Measurements from ENCODE around the gene HPRT1.
"Not testable (repeated sequence)": the region's sequence is repeated elsewhere in the genome, so short reads cannot be mapped to it uniquely, and the experiment has no call there.

HPRT1 gene

DNA sequence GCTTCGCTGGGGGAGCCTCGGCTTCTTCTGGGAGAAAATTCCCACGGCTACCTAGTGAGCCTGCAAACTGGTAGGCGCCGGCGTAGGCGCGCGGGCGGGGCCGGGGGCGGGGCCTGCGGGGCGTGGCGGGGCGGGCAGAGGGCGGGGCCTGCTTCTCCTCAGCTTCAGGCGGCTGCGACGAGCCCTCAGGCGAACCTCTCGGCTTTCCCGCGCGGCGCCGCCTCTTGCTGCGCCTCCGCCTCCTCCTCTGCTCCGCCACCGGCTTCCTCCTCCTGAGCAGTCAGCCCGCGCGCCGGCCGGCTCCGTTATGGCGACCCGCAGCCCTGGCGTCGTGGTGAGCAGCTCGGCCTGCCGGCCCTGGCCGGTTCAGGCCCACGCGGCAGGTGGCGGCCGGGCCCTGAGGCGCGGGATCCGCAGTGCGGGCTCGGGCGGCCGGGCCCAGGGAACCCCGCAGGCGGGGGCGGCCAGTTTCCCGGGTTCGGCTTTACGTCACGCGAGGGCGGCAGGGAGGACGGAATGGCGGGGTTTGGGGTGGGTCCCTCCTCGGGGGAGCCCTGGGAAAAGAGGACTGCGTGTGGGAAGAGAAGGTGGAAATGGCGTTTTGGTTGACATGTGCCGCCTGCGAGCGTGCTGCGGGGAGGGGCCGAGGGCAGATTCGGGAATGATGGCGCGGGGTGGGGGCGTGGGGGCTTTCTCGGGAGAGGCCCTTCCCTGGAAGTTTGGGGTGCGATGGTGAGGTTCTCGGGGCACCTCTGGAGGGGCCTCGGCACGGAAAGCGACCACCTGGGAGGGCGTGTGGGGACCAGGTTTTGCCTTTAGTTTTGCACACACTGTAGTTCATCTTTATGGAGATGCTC lies at the start of gene HPRT1:
Gene HPRT1 (plus strand): TSS at position 161 of the 857 bp plus-strand sequence. CDS start 147 bp downstream, at position 308.
- DNase-seq (ENCODE audit: low read depth): no peak

DNA sequence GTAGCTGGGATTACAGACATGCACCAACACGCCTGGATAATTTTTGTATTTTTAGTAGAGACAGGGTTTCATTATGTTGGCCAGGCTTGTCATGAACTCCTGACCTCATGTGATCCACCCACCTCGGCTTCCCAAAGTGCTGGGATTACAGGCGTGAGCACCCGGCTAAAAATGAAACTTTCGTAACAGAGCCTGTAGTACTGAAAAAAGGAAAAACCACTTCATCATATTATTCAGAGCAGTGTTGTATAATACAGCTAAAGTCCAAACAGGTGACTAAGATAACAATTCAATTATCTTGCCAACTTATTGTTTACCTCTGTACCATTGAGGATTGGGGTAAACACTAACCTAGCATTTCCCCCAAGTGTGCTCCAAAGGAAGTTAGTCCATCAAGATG lies 43.9 kb upstream of the HPRT1 start:
- no peak for DNase-seq (ENCODE audit: low read depth)

GRCh38 chrX:134418317-134419113 lies 41.5 kb upstream of the HPRT1 start:
- DNase-seq (ENCODE audit: low read depth): no peak

DNA sequence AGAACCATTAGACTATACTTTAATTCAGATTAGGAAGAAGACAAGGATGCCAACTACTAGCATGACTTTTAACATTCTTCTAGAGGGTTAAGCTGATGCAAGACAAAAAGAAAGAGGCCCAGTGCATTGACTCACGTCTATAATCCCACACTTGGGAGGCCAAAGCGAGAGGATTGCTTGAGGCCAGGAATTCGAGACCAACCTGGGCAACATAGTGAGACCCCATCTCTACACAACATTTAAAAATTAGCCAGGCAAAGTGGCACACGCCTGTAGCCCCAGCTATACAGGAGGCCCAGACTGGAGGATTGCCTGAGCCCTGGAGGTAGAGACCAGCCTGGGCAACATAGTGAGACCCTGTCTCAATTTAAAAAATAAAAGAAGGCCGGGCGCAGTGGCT lies 40.2 kb upstream of the HPRT1 start:
- no peak for DNase-seq (ENCODE audit: low read depth)

DNA sequence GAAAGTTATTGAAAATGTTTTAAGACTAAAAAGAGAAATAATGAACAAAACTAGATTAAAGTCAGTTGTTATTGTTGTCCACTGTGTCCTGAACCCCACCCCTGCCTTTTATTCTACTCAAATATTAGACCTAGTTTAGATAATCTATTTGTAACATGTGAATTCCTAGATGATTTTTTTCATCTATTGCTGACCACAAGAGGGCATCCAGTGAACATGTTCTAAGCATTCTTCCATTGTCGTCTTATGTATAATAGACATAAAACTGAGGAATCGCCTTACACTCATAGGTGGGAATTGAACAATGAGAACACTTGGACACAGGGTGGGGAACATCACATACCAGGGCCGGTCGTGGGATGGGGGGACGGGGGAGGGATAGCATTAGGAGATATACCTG lies 36.4 kb upstream of the HPRT1 start:
- no peak for DNase-seq (ENCODE audit: low read depth)

GRCh38 chrX:134426281-134426680 lies 33.7 kb upstream of the HPRT1 start:
- no peak for DNase-seq (ENCODE audit: low read depth)

GRCh38 chrX:134431894-134432293 lies 28.1 kb upstream of the HPRT1 start:
- DNase-seq (ENCODE audit: low read depth): peak; percentile 9

DNA sequence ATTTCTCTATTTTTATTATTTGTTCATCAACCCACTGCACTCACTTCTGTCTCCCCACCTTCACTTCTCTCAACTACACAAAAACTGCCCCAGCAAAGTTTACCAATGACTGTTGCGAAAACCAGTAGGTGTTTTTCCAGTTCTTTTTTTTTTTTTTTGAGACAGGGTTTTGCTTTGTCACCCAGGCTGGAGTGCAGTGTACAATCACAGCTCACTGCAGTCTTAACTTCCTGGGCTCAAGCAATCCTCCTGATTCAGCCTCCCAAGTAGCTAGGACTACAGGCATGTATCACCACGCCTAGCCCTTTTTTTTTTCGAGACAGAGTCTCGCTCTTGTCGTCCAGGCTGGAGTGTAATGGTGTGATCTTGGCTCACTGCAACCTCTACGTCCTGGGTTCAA lies 24.1 kb upstream of the HPRT1 start:
- no peak for DNase-seq (ENCODE audit: low read depth)

DNA sequence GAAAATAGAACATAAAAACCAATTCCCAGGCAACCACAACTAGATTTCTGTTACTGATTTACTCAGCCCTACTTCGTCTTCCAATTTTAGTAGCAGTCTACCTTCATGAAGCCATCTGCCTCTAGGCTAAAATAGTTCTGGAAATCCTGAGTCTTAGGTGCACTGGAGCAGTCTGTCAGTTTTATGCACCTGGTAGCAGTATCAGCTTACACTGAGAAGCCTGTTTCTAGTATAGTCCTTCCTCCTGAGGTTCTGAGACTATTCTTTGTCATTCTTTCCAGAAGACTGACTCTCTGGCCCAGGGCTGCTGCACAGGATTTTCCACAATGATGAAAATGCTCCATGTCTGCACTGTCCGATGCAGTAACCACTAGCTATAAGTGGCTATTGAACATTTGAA lies 16.9 kb upstream of the HPRT1 start:
- DNase-seq (ENCODE audit: low read depth): no peak

GRCh38 chrX:134443461-134443860 lies 16.5 kb upstream of the HPRT1 start:
- no peak for DNase-seq (ENCODE audit: low read depth)

- no peak for DNase-seq (ENCODE audit: low read depth)
Measured at GRCh38 chrX:134444681-134445080, 15.3 kb upstream of the HPRT1 start.

DNA sequence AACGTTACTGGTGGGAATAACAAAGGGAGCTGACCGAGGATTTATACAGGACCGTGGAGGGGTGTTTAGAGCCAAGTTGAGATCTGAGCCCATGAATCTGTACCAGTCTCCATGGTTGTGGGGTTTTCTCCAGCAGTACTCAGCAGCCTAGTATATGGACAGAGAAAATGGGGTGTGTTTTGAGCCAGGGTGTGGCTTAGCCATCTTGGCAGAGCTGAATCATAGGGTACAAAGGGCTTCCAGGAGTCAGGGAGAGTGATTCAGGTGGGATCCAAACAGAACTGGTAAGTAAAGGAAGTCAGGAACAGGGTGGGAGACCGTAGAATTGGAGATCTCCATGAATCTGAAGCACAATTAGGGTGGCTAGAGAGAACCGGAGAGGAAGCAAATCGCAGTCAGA lies 7.4 kb upstream of the HPRT1 start:
- no peak for DNase-seq (ENCODE audit: low read depth)

DNA sequence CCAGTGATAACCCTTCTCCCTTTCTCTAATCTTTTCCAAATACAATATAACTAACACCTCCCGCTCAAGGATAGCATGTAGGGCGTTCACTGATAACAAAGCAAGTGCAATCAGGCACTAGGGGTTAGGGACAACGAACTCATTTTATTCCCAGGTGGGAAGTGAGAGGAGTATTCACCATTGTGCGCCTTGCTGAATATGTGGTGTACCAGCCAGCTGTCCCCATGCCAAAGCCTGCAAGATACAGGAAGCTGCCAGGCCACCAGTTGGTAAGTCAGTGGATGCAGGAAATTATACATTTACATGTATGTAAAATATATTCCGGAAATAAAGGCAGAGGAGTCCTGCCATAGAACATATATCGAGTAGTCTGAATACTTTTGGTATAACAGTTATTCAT lies 6.3 kb upstream of the HPRT1 start:
- DNase-seq (ENCODE audit: low read depth): no peak

- DNase-seq (ENCODE audit: low read depth): no peak
Measured at GRCh38 chrX:134454506-134454905, 5.5 kb upstream of the HPRT1 start.

DNA sequence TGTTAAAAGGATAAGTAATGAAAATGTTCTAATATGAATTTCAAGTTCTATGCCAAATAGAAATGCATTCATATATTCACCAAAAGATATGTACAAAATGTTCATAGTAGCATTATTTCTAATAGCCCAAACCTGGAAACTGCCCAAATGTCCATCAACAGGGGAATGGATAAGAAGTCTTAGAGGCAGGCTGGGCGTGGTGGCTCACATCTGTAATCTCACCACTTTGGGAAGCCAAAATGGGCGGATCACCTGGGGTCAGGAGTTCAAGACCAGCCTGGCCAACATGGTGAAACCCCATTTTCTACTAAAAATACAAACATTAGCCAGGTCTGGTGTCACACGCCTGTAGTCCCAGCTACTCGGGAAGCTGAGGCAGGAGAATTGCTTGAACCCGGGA lies 2.3 kb upstream of the HPRT1 start:
- DNase-seq (ENCODE audit: low read depth): no peak

DNA sequence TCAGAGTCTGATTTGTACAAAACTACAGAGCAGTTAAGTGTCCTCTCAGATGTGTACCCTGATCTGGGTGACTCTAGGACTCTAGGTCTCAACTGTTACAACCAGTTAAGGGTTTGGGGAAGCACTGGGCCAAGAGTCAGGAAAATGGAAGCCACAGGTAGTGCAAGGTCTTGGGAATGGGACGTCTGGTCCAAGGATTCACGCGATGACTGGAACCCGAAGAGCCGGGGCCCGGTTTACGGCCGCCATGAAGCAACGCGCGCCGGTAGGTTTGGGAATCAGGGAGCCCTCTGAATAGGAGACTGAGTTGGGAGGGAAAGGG lies 321 bp upstream of the HPRT1 start:
- DNase-seq (ENCODE audit: low read depth): no peak

DNA sequence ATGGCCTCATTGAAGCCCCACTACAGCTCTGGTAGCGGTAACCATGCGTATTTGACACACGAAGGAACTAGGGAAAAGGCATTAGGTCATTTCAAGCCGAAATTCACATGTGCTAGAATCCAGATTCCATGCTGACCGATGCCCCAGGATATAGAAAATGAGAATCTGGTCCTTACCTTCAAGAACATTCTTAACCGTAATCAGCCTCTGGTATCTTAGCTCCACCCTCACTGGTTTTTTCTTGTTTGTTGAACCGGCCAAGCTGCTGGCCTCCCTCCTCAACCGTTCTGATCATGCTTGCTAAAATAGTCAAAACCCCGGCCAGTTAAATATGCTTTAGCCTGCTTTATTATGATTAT lies 876 bp downstream of the HPRT1 start:
- DNase-seq (ENCODE audit: low read depth): no peak

- DNase-seq (ENCODE audit: low read depth): no peak
Measured at GRCh38 chrX:134461437-134461836, 1.5 kb downstream of the HPRT1 start.

DNA sequence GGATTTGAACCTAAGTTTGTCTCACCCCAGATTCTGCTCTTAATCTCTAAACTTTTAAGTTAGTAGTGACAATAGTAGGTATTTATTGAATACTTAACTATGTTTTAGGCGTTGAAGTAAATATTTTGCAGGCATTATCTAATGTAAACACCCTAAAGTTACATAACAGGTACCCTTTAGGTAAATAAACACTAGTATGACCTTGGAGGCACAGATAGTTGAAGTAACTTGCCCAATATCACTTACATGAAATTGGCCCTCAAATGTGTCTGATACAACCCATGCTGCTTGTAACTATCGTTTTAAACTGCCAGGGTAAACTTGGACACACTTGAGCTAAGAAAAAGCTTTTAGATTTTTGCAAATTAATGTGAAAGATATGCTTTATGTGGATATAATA lies 3.0 kb downstream of the HPRT1 start:
- DNase-seq (ENCODE audit: low read depth): no peak

GRCh38 chrX:134464453-134464852 lies 4.5 kb downstream of the HPRT1 start:
- DNase-seq (ENCODE audit: low read depth): not testable (repeated sequence)

DNA sequence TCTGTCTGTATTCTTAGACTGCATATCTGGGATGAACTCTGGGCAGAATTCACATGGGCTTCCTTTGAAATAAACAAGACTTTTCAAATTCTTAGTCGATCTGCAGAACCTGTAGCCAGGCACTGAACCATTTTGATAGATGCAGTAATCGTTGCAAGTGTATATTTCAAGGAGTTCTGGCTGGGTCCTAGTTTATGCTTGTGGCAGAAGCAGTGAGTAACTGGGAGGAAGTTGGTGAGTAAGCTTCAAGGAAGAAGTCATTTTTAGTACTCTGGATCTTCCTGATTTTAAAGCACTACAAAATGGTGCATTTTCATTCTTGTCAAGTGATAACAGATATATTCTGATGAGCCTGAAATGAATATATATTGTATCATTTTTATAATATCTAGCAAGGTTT lies 9.5 kb downstream of the HPRT1 start:
- DNase-seq (ENCODE audit: low read depth): no peak

DNA sequence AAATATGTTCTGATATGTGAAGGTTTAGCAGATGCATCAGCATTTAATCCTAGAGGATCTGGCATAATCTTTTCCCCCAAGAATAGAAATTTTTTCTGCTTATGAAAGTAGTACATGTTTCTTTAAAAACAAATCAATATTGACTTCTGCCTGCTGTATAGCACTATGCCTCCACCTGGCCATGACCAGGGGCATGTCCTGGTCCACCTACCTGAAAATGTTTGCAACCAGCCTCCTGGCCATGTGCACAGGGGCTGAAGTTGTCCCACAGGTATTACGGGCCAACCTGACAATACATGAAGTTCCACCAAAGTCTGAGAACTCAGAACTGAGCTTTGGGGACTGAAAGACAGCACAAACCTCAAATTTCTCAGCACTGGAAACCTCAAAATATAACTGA lies 10.0 kb downstream of the HPRT1 start:
- no peak for DNase-seq (ENCODE audit: low read depth)

- no peak for DNase-seq (ENCODE audit: low read depth)
Measured at GRCh38 chrX:134472041-134472440, 12.1 kb downstream of the HPRT1 start.

GRCh38 chrX:134476284-134476683 lies 16.3 kb downstream of the HPRT1 start:
- DNase-seq (ENCODE audit: low read depth): no peak

Data from GM04503 (cell line).